ENCODE measurements around the gene ZNFX1. TPM values are rescaled to one million over a fixed set of nuclear protein-coding genes. Genes with fewer than 3 reads are reported as not detected.
"Not testable (repeated sequence)": the region's sequence is repeated elsewhere in the genome, so short reads cannot be mapped to it uniquely, and the experiment has no call there.

Gene ZNFX1
- total RNA-seq, 4 donors from 2014 or later: 28.7 to 34.9 (median 31.1) TPM

GRCh38 chr20:49316704-49317103 lies 38.8 kb upstream of the ZNFX1 start:
- H3K36me3 ChIP-seq: no peaks in the 10 kb centered on the region
- peaks cover 37 to 45% (median 40%) of the 10 kb centered on the region in 3 donors for H3K27me3 ChIP-seq
- ATAC-seq (no peak), DNase-seq (no peak)
- H3K27ac ChIP-seq: no peak overlapping the region
- no peak overlapping the region for H3K4me3 ChIP-seq
- intact Hi-C loops (cut with DNase I; ENCODE audit: low total_unique reads) (no loop called here), in situ Hi-C loops (cut with MboI; ENCODE audit: low sequenced_read_pairs in 4 of 4) (no loop called here)
- H3K9me3 ChIP-seq: no peaks in the 10 kb centered on the region
- peaks cover 11 to 13% of the 10 kb centered on the region in 2 donors for H3K4me1 ChIP-seq
- TF ChIP-seq CTCF (IDR thresholded peaks at IDR 0.05 in 4 of 5, conservative IDR thresholded peaks at IDR 0.05 in 1 of 5): no peak
- TF ChIP-seq POLR2A (IDR thresholded peaks at IDR 0.05): no peak

GRCh38 chr20:49315580-49315979 lies 37.7 kb upstream of the ZNFX1 start:
- in situ Hi-C loops (cut with MboI; ENCODE audit: low sequenced_read_pairs in 4 of 4): no loop called here
- peaks cover 29 to 36% (median 33%) of the 10 kb centered on the region in 3 donors for H3K27me3 ChIP-seq

GRCh38 chr20:49314052-49314451 lies 36.2 kb upstream of the ZNFX1 start:
- H3K27ac ChIP-seq; in situ Hi-C loops (cut with MboI; ENCODE audit: low sequenced_read_pairs in 4 of 4): not testable (repeated sequence)

More at GRCh38 chr20:49315580-49315979, 37.7 kb upstream of the ZNFX1 start:
- DNase-seq: no peak
- Histone ChIP-seq H3K4me3 (no peak overlapping the region), H3K4me1 (peaks cover 11 to 13% of the 10 kb centered on the region in 2 donors), H3K36me3 (no peaks in the 10 kb centered on the region), H3K27ac (no peak overlapping the region), H3K9me3 (no peaks in the 10 kb centered on the region)
- TF ChIP-seq POLR2A (IDR thresholded peaks at IDR 0.05) (no peak), CTCF (IDR thresholded peaks at IDR 0.05 in 4 of 5, conservative IDR thresholded peaks at IDR 0.05 in 1 of 5) (no peak)
- intact Hi-C loops (cut with DNase I; ENCODE audit: low total_unique reads): no loop called here
- ATAC-seq: no peak

DNA sequence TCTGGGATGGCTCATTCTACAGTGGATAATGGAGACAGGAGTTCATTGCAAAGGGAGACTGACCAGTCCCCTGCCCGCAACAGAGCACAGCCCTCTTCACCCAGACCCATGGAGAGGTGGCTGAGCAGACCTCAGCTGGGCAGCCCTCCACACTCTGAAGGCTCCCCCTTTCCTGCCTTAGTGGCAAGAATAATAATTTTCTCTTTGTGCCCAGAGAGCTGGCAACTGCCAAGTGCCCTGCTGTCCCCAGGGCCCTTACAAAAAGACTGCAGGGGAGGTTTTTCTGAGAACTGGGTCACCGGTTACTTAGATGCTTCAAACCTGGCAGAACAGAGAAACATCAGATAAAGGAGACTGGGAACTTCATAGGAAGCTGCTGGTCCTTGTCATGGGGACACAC lies 35.4 kb upstream of the ZNFX1 start:
- no peak overlapping the region for H3K4me3 ChIP-seq
- no peaks in the 10 kb centered on the region for H3K9me3 ChIP-seq
- in situ Hi-C loops (cut with MboI; ENCODE audit: low sequenced_read_pairs in 4 of 4): no loop called here
- TF ChIP-seq POLR2A (IDR thresholded peaks at IDR 0.05) (no peak), CTCF (IDR thresholded peaks at IDR 0.05 in 4 of 5, conservative IDR thresholded peaks at IDR 0.05 in 1 of 5) (no peak)
- intact Hi-C loops (cut with DNase I; ENCODE audit: low total_unique reads): no loop called here
- ATAC-seq (no peak), DNase-seq (no peak)
- H3K36me3 ChIP-seq: no peaks in the 10 kb centered on the region
- H3K27ac ChIP-seq: no peak overlapping the region
- H3K4me1 ChIP-seq: peaks cover under 1 to 2% of the 10 kb centered on the region in 2 donors
- peaks cover 8 to 15% (median 10%) of the 10 kb centered on the region in 3 donors for H3K27me3 ChIP-seq

More at GRCh38 chr20:49314052-49314451, 36.2 kb upstream of the ZNFX1 start:
- DNase-seq; H3K4me3 ChIP-seq; ATAC-seq; H3K36me3 ChIP-seq; H3K9me3 ChIP-seq; intact Hi-C loops (cut with DNase I; ENCODE audit: low total_unique reads): not testable (repeated sequence)
- Histone ChIP-seq H3K27me3 (peaks cover 16 to 22% (median 18%) of the 10 kb centered on the region in 3 donors), H3K4me1 (peaks cover 7 to 10% of the 10 kb centered on the region in 2 donors)

DNA sequence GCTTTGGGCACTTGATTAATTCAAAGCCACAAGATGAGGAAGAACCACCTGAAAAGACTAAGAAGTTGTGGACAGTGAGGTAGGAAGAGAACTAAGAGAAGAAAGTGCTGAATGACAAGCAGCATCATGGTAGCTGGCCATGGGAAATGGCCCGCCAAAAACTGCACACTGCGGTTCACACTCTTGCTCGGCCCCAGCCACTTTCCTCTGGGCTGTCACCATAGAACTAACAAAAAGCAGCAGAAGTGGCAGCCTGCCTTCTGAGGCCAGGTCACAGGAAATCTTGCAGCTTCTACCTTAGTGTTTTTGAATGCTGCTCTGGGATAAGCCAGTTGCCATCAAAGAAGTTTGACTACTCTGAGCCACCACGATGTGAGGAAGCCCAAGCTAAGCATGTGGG lies 34.8 kb upstream of the ZNFX1 start:
- TF ChIP-seq POLR2A (IDR thresholded peaks at IDR 0.05): no peak
- TF ChIP-seq CTCF (IDR thresholded peaks at IDR 0.05 in 4 of 5, conservative IDR thresholded peaks at IDR 0.05 in 1 of 5): no peak
- in situ Hi-C loops (cut with MboI; ENCODE audit: low sequenced_read_pairs in 4 of 4): no loop called here

More for the DNA sequence above, 34.8 kb upstream of the ZNFX1 start:
- intact Hi-C loops (cut with DNase I; ENCODE audit: low total_unique reads): no loop called here
- Histone ChIP-seq H3K27me3 (peaks cover 2 to 9% (median 4%) of the 10 kb centered on the region in 3 donors), H3K4me3 (no peak overlapping the region), H3K27ac (no peak overlapping the region), H3K36me3 (no peaks in the 10 kb centered on the region), H3K9me3 (no peaks in the 10 kb centered on the region), H3K4me1 (no peaks in the 10 kb centered on the region)
- ATAC-seq (no peak), DNase-seq (no peak)

All from gastrocnemius medialis (tissue), 4 donors.